SU-DHL-6 (cell line): Measurements from ENCODE around the gene ANKK1.

Experiments used
- H2AFZ ChIP-seq: fragments of 200-600 bp; sonication (generic); 2 replicates; pipeline ENCODE4 v1.6.1; 2014; ENCODE audit warnings: low read depth, mild to moderate bottlenecking, moderate library complexity, mixed read lengths, antibody characterized with exemption, low read length; ENCODE audit not compliant: severe bottlenecking
- H3F3A ChIP-seq: fragments of 200-600 bp; shearing (Covaris generic); 2 replicates; pipeline ENCODE4 v1.6.0; 2016; ENCODE audit warnings: antibody characterized with exemption, mild to moderate bottlenecking; ENCODE audit not compliant: insufficient read depth
- H3K27ac ChIP-seq: fragments of 200-600 bp; sonication (generic); 2 replicates; pipeline ENCODE4 v1.5.1; 2016; ENCODE audit warnings: low read depth, mild to moderate bottlenecking, low read length, moderate library complexity, mixed read lengths
- H3K27me3 ChIP-seq: fragments of 200-600 bp; sonication (generic), shearing (Covaris generic); 2 replicates; pipeline ENCODE4 v1.6.0; 2014; ENCODE audit warnings: mild to moderate bottlenecking, low read length
- H3K36me3 ChIP-seq: fragments of 200-600 bp; sonication (generic); 2 replicates; pipeline ENCODE4 v1.6.1; 2014; ENCODE audit warnings: mild to moderate bottlenecking, low read length, mixed read lengths
- H3K4me2 ChIP-seq: fragments of 300-600, 200-600 bp; shearing (Covaris generic), sonication (generic); 2 replicates; pipeline ENCODE4 v1.6.0; 2014; ENCODE audit warnings: low read length, low read depth, mild to moderate bottlenecking; ENCODE audit not compliant: poor library complexity, severe bottlenecking
- H3K4me3 ChIP-seq: fragments of 200-600 bp; sonication (generic); 2 replicates; pipeline ENCODE4 v1.5.1; 2014; ENCODE audit warnings: antibody characterized with exemption, low read length, mild to moderate bottlenecking, mixed read lengths; ENCODE audit not compliant: insufficient read depth, poor library complexity, severe bottlenecking
- H3K79me2 ChIP-seq: fragments of 200-600 bp; sonication (generic); 2 replicates; pipeline ENCODE4 v1.6.1; 2014; ENCODE audit warnings: mild to moderate bottlenecking, low read length, moderate library complexity; ENCODE audit not compliant: insufficient read depth
- H3K9ac ChIP-seq: fragments of 200-600 bp; sonication (generic); 2 replicates; pipeline ENCODE4 v1.7.0; 2014; ENCODE audit warnings: mild to moderate bottlenecking, low read length
- H3K9me2 ChIP-seq: fragments of 200-600 bp; sonication (generic); replicated peaks from 2 replicates; pipeline ENCODE4 v1.6.1; 2014; ENCODE audit warnings: low read length; ENCODE audit not compliant: insufficient read depth
- H3K9me3 ChIP-seq: fragments of 200-600 bp; sonication (generic); 2 replicates; pipeline ENCODE4 v1.6.1; 2014; ENCODE audit warnings: low read length, mixed read lengths; ENCODE audit not compliant: insufficient read depth
- H4K20me1 ChIP-seq: fragments of 200-600 bp; sonication (generic); 2 replicates; pipeline ENCODE4 v1.6.1; 2014; ENCODE audit warnings: low read depth, mild to moderate bottlenecking, antibody characterized with exemption, low read length, moderate library complexity, mixed read lengths
- CTCF ChIP-seq: fragments of 200-600 bp; sonication (generic); IDR thresholded peaks from one replicate; pipeline ENCODE4 v1.5.1; 2017; ENCODE audit warnings: antibody characterized with exemption, mild to moderate bottlenecking, low read length, moderate library complexity; ENCODE audit not compliant: insufficient read depth, poor library complexity, severe bottlenecking
- EZH2phosphoT487 ChIP-seq: fragments of 200-600 bp; sonication (generic), shearing (Covaris generic); conservative IDR thresholded peaks from 2 replicates; pipeline ENCODE4 v1.6.1; 2018; ENCODE audit warnings: mild to moderate bottlenecking, antibody characterized with exemption, low read length, moderate library complexity, mixed read lengths

ANKK1 gene

GRCh38 chr11:113410414-113411135 is 23.0 kb downstream of the ANKK1 start:
- Histone ChIP-seq H3K9ac (no peak overlapping the region), H3K27ac (no peak overlapping the region), H3K36me3 (no peaks in the 10 kb centered on the region), H3K9me2 (no peaks in the 10 kb centered on the region), H3F3A (no peaks in the 10 kb centered on the region), H3K27me3 (no peaks in the 10 kb centered on the region), H3K9me3 (no peaks in the 10 kb centered on the region), H3K4me2 (no peak overlapping the region), H2AFZ (no peak overlapping the region), H3K79me2 (no peaks in the 10 kb centered on the region), H4K20me1 (no peaks in the 10 kb centered on the region), H3K4me3 (no peak overlapping the region)
- TF ChIP-seq EZH2phosphoT487: no peak
- TF ChIP-seq CTCF: no peak

GRCh38 chr11:113411536-113411935 is 24.0 kb downstream of the ANKK1 start:
- H3K4me2 ChIP-seq: no peak overlapping the region
- H3K9me2 ChIP-seq: no peaks in the 10 kb centered on the region
- no peaks in the 10 kb centered on the region for H3K36me3 ChIP-seq
- no peak overlapping the region for H3K9ac ChIP-seq
- no peak overlapping the region for H3K27ac ChIP-seq
- no peaks in the 10 kb centered on the region for H3F3A ChIP-seq
- H3K9me3 ChIP-seq: no peaks in the 10 kb centered on the region
- no peaks in the 10 kb centered on the region for H4K20me1 ChIP-seq
- H3K4me3 ChIP-seq: no peak overlapping the region
- no peaks in the 10 kb centered on the region for H3K79me2 ChIP-seq
- H2AFZ ChIP-seq: no peak overlapping the region
- H3K27me3 ChIP-seq: no peaks in the 10 kb centered on the region
- TF ChIP-seq CTCF (no peak), EZH2phosphoT487 (no peak)

GRCh38 chr11:113412675-113413074 is 25.1 kb downstream of the ANKK1 start:
- TF ChIP-seq CTCF: no peak
- TF ChIP-seq EZH2phosphoT487: no peak
- Histone ChIP-seq H3K9me2 (no peaks in the 10 kb centered on the region), H3K79me2 (no peaks in the 10 kb centered on the region), H3K9me3 (no peaks in the 10 kb centered on the region), H3K4me2 (no peak overlapping the region), H3K27me3 (no peaks in the 10 kb centered on the region), H4K20me1 (no peaks in the 10 kb centered on the region), H3K27ac (no peak overlapping the region), H3K9ac (no peak overlapping the region), H2AFZ (no peak overlapping the region), H3K36me3 (no peaks in the 10 kb centered on the region), H3F3A (no peaks in the 10 kb centered on the region), H3K4me3 (no peak overlapping the region)
